Activated T-cell treated with anti-CD3 and anti-CD28 coated beads, Interleukin-2, amount 50 U/mL, for 72 hours (primary cell): ENCODE data around the gene MFAP3. TPM values are rescaled to one million over a fixed set of nuclear protein-coding genes. Genes with fewer than 3 reads are reported as not detected.
A peak's percentile ranks its signal among the peaks of the same experiment; 100 is the strongest.
"Not testable (repeated sequence)": the region's sequence is repeated elsewhere in the genome, so short reads cannot be mapped to it uniquely, and the experiment has no call there.

Source experiments
- ATAC-seq, 2 donors: fragments of 150-1000 bp; cut with Tn5 transposase; replicated peaks in 1 of 2; 2 replicates each; pipeline ENCODE4 v1.10.0; 2021; ENCODE audit warnings: moderate library complexity in 2 of 2, mild to moderate bottlenecking in 1 of 2
- DNase-seq, 2 donors: peaks; one replicate each; pipeline ENCODE4 v3.0.0; 2021 to 2022; ENCODE audit warnings: mixed read lengths in 1 of 2
- H3K27ac Mint-ChIP-seq: one replicate; pipeline ENCODE4 v1.8.0; 2022; ENCODE audit warnings: mild to moderate bottlenecking, moderate library complexity, mixed read lengths
- H3K27me3 Mint-ChIP-seq: one replicate; pipeline ENCODE4 v1.8.0; 2022; ENCODE audit warnings: low read depth, mixed read lengths
- H3K36me3 Mint-ChIP-seq, 2 donors: one replicate each; pipeline ENCODE4 v1.8.0; 2022; ENCODE audit warnings: mixed read lengths in 2 of 2, mild to moderate bottlenecking in 1 of 2; ENCODE audit not compliant: insufficient read depth in 2 of 2
- H3K4me1 Mint-ChIP-seq: one replicate; pipeline ENCODE4 v1.8.0; 2022; ENCODE audit warnings: low read depth, mixed read lengths
- H3K4me3 Mint-ChIP-seq, 2 donors: one replicate each; pipeline ENCODE4 v1.8.0; 2022; ENCODE audit warnings: mild to moderate bottlenecking in 2 of 2, mixed read lengths in 2 of 2, moderate library complexity in 2 of 2
- H3K9me3 Mint-ChIP-seq, 2 donors: one replicate each; pipeline ENCODE4 v1.8.0; 2022; ENCODE audit warnings: mixed read lengths in 2 of 2
- total RNA-seq, 2 donors: library from RNA; stranded (reverse); gene quantifications; one replicate each; pipeline ENCODE4 v1.2.3, GENCODE V29; 2022

The MFAP3 gene
- 10 to 100 TPM; 20.9 to 21.8 TPM for total RNA-seq

DNA sequence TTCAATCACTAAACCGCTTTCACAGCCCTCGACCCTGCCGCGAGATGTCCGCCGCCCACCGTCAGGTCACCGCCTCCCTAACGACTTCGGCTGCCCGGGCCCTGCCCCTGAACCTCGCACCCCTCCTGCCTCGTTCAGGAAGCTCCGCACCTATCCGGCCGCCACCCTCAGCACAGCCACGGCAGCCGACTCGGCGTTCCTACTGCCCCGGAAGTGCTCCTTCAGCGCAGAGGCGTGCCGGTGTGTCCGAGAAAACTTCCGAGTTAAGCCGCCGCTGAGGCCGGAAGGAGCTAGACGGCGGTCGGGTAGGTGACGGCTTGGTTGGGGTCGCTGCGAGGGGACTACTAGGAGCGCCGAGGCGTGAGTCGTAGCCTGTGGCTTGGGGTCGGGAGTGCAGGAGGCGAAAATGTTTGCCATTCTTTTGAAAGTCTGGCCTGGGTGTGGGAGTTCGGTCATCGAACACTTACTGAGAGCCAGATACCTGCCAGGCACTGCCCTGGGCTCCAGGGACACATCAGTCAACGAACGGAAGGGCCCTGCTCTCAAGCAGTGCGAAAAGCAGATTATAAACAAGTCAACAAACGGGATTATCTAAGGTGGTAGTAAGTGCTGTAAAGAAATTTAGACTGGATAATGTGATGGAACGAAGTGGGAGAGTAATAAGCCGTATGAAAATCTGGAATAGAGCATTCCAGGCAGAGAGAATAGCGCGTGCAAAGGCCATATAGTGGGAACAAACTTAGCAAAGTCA lies at the start of gene MFAP3, which contains the start of gene FAM114A2:
Gene MFAP3, plus strand, starts transcription at position 261 of the 751 bp plus-strand sequence. CDS start 10,756 bp downstream, outside the sequence.
Gene FAM114A2, minus strand, starts transcription at position 204 of the 751 bp plus-strand sequence. CDS start 3,957 bp downstream, outside the sequence.
- DNase-seq (peak; percentile 91 to 93), ATAC-seq (peak; percentile 99)
- Mint-ChIP-seq H3K36me3 (peaks cover 6 to 8% of the 10 kb centered on the region in 2 donors), H3K27ac (peak within 1 kb of the TSS; percentile 98), H3K9me3 (no peaks in the 10 kb centered on the region), H3K4me1 (peaks cover 32% of the 10 kb centered on the region), H3K4me3 (peak within 1 kb of the TSS; percentile 92 to 96), H3K27me3 (no peaks in the 10 kb centered on the region)

DNA sequence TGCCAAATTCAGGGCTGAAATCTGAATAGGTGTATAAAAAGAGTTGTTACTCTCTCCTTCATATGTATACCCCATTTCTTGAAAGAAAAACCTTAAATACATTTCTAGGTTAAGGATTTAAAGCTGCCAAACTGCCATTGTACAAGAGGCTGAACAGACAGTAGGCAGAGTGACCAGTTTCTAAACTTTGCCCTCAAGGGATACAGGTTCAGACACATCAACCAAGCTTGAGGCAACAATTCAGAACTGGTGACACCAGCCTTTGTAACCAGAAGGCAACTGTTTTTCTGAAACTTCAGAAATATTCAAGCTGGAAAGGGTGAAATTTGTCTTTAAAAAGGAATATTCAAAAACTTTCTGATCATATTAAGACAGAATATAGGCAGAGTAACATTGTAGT lies 47.6 kb upstream of the MFAP3 start:
- no peaks in the 10 kb centered on the region for H3K4me1 Mint-ChIP-seq

DNA sequence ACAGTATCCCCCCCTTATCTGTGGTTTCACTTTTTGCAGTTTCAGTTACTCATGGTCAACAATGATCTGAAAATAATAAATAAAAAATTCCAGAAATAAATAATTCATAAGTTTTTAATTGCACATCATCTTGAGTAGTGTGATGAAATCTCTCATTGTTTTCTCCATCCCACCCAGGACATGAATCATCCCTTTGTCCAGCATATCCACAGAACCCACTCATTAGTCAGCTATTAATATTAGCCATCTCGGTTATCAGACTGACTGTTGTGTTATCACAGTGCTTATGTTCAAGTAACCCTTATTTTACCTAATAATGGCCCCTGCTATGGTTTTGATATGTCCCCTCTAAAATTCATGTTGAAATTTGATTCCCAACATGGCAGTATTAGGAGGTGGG lies 40.8 kb upstream of the MFAP3 start:
- Mint-ChIP-seq H3K4me3 (no peak overlapping the region), H3K36me3 (peaks cover 7 to 17% of the 10 kb centered on the region in 2 donors), H3K27ac (no peak overlapping the region), H3K9me3 (no peaks in the 10 kb centered on the region), H3K4me1 (no peaks in the 10 kb centered on the region), H3K27me3 (no peaks in the 10 kb centered on the region)
- DNase-seq (no peak), ATAC-seq (no peak)

More for the DNA sequence above, 47.6 kb upstream of the MFAP3 start:
- Mint-ChIP-seq H3K9me3 (no peaks in the 10 kb centered on the region), H3K27ac (no peak overlapping the region), H3K36me3 (peaks cover 2% of the 10 kb centered on the region in 2 donors), H3K4me3 (no peak overlapping the region), H3K27me3 (no peaks in the 10 kb centered on the region)
- ATAC-seq (no peak), DNase-seq (no peak)

GRCh38 chr5:153998768-153999167 lies 40.0 kb upstream of the MFAP3 start:
- Mint-ChIP-seq H3K27ac (no peak overlapping the region), H3K9me3 (no peaks in the 10 kb centered on the region), H3K4me1 (no peaks in the 10 kb centered on the region), H3K27me3 (no peaks in the 10 kb centered on the region), H3K4me3 (no peak overlapping the region), H3K36me3 (peaks cover 7 to 15% of the 10 kb centered on the region in 2 donors)
- no peak for DNase-seq
- no peak for ATAC-seq

- no peak overlapping the region for H3K27ac Mint-ChIP-seq
- DNase-seq, result no peak
- H3K27me3 Mint-ChIP-seq, result no peaks in the 10 kb centered on the region
- no peaks in the 10 kb centered on the region for H3K4me1 Mint-ChIP-seq
- no peaks in the 10 kb centered on the region for H3K9me3 Mint-ChIP-seq
- H3K36me3 Mint-ChIP-seq, result peaks cover 7 to 15% of the 10 kb centered on the region in 2 donors
- no peak for ATAC-seq
- no peak overlapping the region for H3K4me3 Mint-ChIP-seq
These were observed 38.8 kb upstream of the MFAP3 start for GRCh38 chr5:153999995-154000394.

GRCh38 chr5:154000703-154001102 lies 38.1 kb upstream of the MFAP3 start:
- Mint-ChIP-seq H3K27ac (no peak overlapping the region), H3K4me3 (no peak overlapping the region), H3K27me3 (no peaks in the 10 kb centered on the region), H3K4me1 (no peaks in the 10 kb centered on the region), H3K36me3 (peaks cover 7 to 15% of the 10 kb centered on the region in 2 donors), H3K9me3 (no peaks in the 10 kb centered on the region)
- ATAC-seq (no peak), DNase-seq (no peak)

- DNase-seq (no peak), ATAC-seq (no peak)
- H3K4me1 Mint-ChIP-seq, result no peaks in the 10 kb centered on the region
- no peak overlapping the region for H3K4me3 Mint-ChIP-seq
- no peak overlapping the region for H3K27ac Mint-ChIP-seq
- H3K27me3 Mint-ChIP-seq, result no peaks in the 10 kb centered on the region
- H3K36me3 Mint-ChIP-seq, result peaks cover 5 to 15% of the 10 kb centered on the region in 2 donors
- H3K9me3 Mint-ChIP-seq, result no peaks in the 10 kb centered on the region
These were observed 36.7 kb upstream of the MFAP3 start for GRCh38 chr5:154002093-154002492.

GRCh38 chr5:154002511-154003020 lies 36.2 kb upstream of the MFAP3 start:
- peaks cover 5 to 13% of the 10 kb centered on the region in 2 donors for H3K36me3 Mint-ChIP-seq
- no peak for DNase-seq
- no peaks in the 10 kb centered on the region for H3K27me3 Mint-ChIP-seq
- no peaks in the 10 kb centered on the region for H3K9me3 Mint-ChIP-seq
- no peaks in the 10 kb centered on the region for H3K4me1 Mint-ChIP-seq
- ATAC-seq, result no peak
- H3K4me3 Mint-ChIP-seq, result no peak overlapping the region
- H3K27ac Mint-ChIP-seq, result no peak overlapping the region

DNA sequence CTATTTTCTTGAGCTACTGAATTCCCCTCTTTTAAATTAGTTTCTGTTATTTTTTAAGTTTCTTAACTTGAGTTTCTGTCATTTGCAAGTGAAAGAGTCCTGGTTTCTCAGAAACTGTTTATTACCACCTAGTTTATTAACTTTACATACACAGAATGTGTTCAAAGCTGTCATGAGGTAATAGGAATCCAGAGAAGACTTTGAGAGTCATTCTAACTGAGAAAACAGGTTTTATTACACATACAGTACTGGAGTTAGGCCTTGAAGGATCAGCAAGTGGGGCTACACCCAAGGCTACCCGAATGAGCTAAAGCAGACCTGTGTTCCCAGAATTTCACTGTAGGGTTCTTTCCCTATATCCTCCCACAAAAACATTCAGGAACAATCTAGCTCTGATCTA lies 33.1 kb upstream of the MFAP3 start:
- no peak overlapping the region for H3K27ac Mint-ChIP-seq
- peaks cover 0 to 4% of the 10 kb centered on the region in 2 donors for H3K36me3 Mint-ChIP-seq
- no peaks in the 10 kb centered on the region for H3K9me3 Mint-ChIP-seq
- no peaks in the 10 kb centered on the region for H3K27me3 Mint-ChIP-seq
- ATAC-seq, result no peak
- no peaks in the 10 kb centered on the region for H3K4me1 Mint-ChIP-seq
- no peak overlapping the region for H3K4me3 Mint-ChIP-seq
- no peak for DNase-seq

GRCh38 chr5:154010660-154011059 lies 28.1 kb upstream of the MFAP3 start:
- ATAC-seq (no peak), DNase-seq (no peak)
- H3K36me3 Mint-ChIP-seq, result peaks cover 7 to 8% of the 10 kb centered on the region in 2 donors
- no peak overlapping the region for H3K27ac Mint-ChIP-seq
- no peaks in the 10 kb centered on the region for H3K27me3 Mint-ChIP-seq
- H3K4me3 Mint-ChIP-seq, result no peak overlapping the region
- no peaks in the 10 kb centered on the region for H3K4me1 Mint-ChIP-seq
- H3K9me3 Mint-ChIP-seq, result no peaks in the 10 kb centered on the region

- H3K4me3 Mint-ChIP-seq, result no peak overlapping the region
- no peak for DNase-seq
- no peak overlapping the region for H3K27ac Mint-ChIP-seq
- peaks cover 0 to 4% of the 10 kb centered on the region in 2 donors for H3K9me3 Mint-ChIP-seq
- H3K36me3 Mint-ChIP-seq, result peaks cover 21 to 30% of the 10 kb centered on the region in 2 donors
- ATAC-seq, result no peak
- no peaks in the 10 kb centered on the region for H3K4me1 Mint-ChIP-seq
- no peaks in the 10 kb centered on the region for H3K27me3 Mint-ChIP-seq
These were observed 23.6 kb upstream of the MFAP3 start for GRCh38 chr5:154015071-154015693.

GRCh38 chr5:154018919-154019318 lies 19.8 kb upstream of the MFAP3 start:
- not testable (repeated sequence) for H3K4me3 Mint-ChIP-seq, ATAC-seq, H3K27me3 Mint-ChIP-seq, DNase-seq, H3K27ac Mint-ChIP-seq, H3K9me3 Mint-ChIP-seq, H3K4me1 Mint-ChIP-seq
- H3K36me3 Mint-ChIP-seq, result peaks cover 24 to 42% of the 10 kb centered on the region in 2 donors

GRCh38 chr5:154025951-154026350 lies 12.8 kb upstream of the MFAP3 start:
- ATAC-seq (no peak), DNase-seq (no peak)
- no peak overlapping the region for H3K27ac Mint-ChIP-seq
- peaks cover 7 to 8% of the 10 kb centered on the region in 2 donors for H3K36me3 Mint-ChIP-seq
- no peaks in the 10 kb centered on the region for H3K27me3 Mint-ChIP-seq
- no peak overlapping the region for H3K4me3 Mint-ChIP-seq
- H3K4me1 Mint-ChIP-seq, result no peaks in the 10 kb centered on the region
- H3K9me3 Mint-ChIP-seq, result no peaks in the 10 kb centered on the region
